ENCODE measurements around the gene TADA2B.

The TADA2B gene

DNA sequence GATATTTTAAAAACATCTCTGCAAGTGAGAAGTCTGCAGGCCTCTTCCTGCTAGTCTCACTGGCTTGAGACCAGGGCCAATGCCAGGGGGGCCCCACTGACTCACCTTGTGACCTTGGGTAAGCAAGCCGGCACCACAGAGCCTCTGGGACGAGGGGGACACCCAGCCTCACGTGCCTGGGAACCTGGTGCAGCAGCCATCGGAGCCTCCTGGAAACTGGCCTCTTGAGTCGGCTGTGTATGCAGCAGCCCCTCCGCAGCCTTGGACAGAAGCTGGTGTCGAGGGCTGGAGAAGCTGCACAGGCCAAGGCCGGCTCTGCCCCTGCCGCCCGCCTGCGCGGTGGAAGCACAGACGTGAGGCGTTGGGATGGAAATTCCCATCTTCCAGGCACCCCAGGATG, 8.7 kb downstream of the TADA2B start:
- H3K18ac ChIP-seq (ENCODE audit: low read depth in 1 of 2, low read length in 2 of 2) = no peak overlapping the region
- peaks cover 33 to 75% of the 10 kb centered on the region in 2 experiments for H3K36me3 ChIP-seq (ENCODE audit: control insufficient read depth in 1 of 2, insufficient read depth in 2 of 2, low read depth in 1 of 2, low read length in 2 of 2)
- H3K4me2 ChIP-seq (ENCODE audit: low read length, poor library complexity, severe bottlenecking) = no peak overlapping the region
- no peaks in the 10 kb centered on the region for H3K9me3 ChIP-seq (ENCODE audit: control insufficient read depth, low read length)
- H3K14ac ChIP-seq (ENCODE audit: low read length in 2 of 2) = no peak overlapping the region
- no peak overlapping the region for H2BK120ac ChIP-seq (ENCODE audit: low read depth, low read length)
- no peak overlapping the region for H2AFZ ChIP-seq (ENCODE audit: low read depth, low read length)
- H4K8ac ChIP-seq (ENCODE audit: low read length) = no peak overlapping the region
- H3K4me3 ChIP-seq (ENCODE audit: insufficient read depth in 1 of 2, low read depth in 1 of 2, low read length in 2 of 2) = no peak overlapping the region
- peaks cover 27% of the 10 kb centered on the region for H3K4me1 ChIP-seq (ENCODE audit: control insufficient read depth, insufficient read depth, low read depth, low read length)
- H3K9ac ChIP-seq (ENCODE audit: low read length) = no peak overlapping the region
- H2BK15ac ChIP-seq (ENCODE audit: low read depth, poor library complexity, severe bottlenecking) = no peak overlapping the region
- H3K79me1 ChIP-seq (replicated peaks; ENCODE audit: low read length, poor library complexity, severe bottlenecking) = peaks cover 65% of the 10 kb centered on the region
- no peak overlapping the region for H3K27ac ChIP-seq (ENCODE audit: low read length, poor library complexity, severe bottlenecking)
- no peak overlapping the region for H3K4ac ChIP-seq (ENCODE audit: low read depth in 1 of 2, low read length in 2 of 2)
- H3K23ac ChIP-seq (ENCODE audit: low read length in 2 of 2) = no peak overlapping the region
- no peak overlapping the region for H2BK5ac ChIP-seq (ENCODE audit: low read depth, low read length, poor library complexity, severe bottlenecking)
- H2BK12ac ChIP-seq (ENCODE audit: low read length in 2 of 2) = no peak overlapping the region
- WGBS = 95% methylated on average over 14 of the region's 14 CpGs
- no peak for DNase-seq
- H4K91ac ChIP-seq (ENCODE audit: low read length) = no peak overlapping the region
- no peaks in the 10 kb centered on the region for H3K27me3 ChIP-seq (ENCODE audit: control insufficient read depth in 1 of 2, insufficient read depth in 1 of 2, low read length in 2 of 2)
- H2AK5ac ChIP-seq (ENCODE audit: low read length, severe bottlenecking) = no peak overlapping the region

DNA sequence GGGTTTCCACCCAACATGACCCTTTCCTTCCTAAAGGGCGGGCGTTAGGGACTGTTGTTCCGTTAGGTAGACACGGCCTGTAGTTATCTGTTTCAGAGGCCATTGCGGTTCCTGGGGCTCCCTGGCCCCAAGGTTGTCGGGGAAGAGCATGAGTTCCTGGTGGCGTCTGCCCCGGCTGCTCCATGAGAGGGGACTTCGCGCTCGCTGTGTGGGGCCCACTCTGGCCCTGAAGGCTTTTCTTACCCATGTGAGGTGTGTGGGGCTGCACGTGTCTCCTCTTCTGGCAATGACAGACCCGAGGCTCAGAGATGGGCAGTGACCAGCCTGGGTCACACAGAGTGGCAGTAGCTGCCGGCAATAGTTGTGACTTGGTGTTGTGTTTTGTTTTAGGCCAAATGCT, 9.1 kb downstream of the TADA2B start:
- H3K9ac ChIP-seq (ENCODE audit: low read length) = peak overlapping the region; percentile 45

DNA sequence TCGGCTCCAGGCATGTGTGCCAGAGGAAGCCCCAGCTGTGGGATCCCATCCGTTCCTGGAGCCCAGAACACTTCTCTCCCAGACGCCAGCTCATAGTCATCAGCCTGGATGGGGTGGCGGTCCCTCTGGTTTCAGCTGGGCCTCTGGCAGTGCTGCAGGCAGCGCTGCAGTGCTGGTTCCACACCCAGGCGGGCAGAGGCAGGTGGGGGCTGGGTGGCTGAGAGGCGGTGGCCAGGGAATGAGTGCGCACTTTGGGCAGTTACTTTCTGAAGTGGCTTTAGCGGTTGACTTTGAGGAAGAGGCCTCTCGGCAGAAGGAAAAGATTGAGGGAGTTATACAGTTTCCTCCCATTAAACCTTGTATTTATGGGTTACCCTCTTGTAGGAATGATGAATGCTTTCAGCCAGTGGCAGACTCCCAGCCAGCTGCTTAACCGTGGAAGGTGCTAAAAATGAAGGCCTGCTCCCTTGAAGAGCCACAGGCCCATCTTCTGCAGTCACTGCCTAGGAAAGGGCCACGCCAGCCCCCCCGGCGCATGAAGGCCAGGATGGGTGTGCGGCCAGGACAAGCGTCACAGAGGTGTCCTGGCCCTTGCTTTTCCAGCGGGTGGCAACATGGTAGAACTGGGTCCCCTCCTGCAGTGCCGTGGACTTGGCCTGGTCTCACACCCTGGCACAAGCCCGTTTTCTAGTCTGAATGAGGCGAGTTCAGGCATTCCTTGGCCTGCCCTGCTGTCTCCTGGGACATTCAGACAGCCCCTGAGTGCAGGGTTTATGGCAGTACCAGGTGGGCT, 9.9 kb downstream of the TADA2B start:
- Histone ChIP-seq H4K8ac (ENCODE audit: low read length) (peak overlapping the region; percentile 30), H2BK5ac (ENCODE audit: low read depth, low read length, poor library complexity, severe bottlenecking) (no peak overlapping the region), H3K23ac (ENCODE audit: low read length in 2 of 2) (no peak overlapping the region), H3K4me3 (ENCODE audit: insufficient read depth in 1 of 2, low read depth in 1 of 2, low read length in 2 of 2) (no peak overlapping the region), H3K4me2 (ENCODE audit: low read length, poor library complexity, severe bottlenecking) (no peak overlapping the region), H2AFZ (ENCODE audit: low read depth, low read length) (no peak overlapping the region), H3K4me1 (ENCODE audit: control insufficient read depth, insufficient read depth, low read depth, low read length) (peaks cover 20% of the 10 kb centered on the region), H3K14ac (ENCODE audit: low read length in 2 of 2) (no peak overlapping the region), H3K18ac (ENCODE audit: low read depth in 1 of 2, low read length in 2 of 2) (no peak overlapping the region), H2BK120ac (ENCODE audit: low read depth, low read length) (no peak overlapping the region), H3K27me3 (ENCODE audit: control insufficient read depth in 1 of 2, insufficient read depth in 1 of 2, low read length in 2 of 2) (no peaks in the 10 kb centered on the region), H3K27ac (ENCODE audit: low read length, poor library complexity, severe bottlenecking) (no peak overlapping the region), H2AK5ac (ENCODE audit: low read length, severe bottlenecking) (no peak overlapping the region), H3K36me3 (ENCODE audit: control insufficient read depth in 1 of 2, insufficient read depth in 2 of 2, low read depth in 1 of 2, low read length in 2 of 2) (peaks cover 39 to 66% of the 10 kb centered on the region in 2 experiments), H3K9ac (ENCODE audit: low read length) (peak overlapping the region; percentile 45), H2BK15ac (ENCODE audit: low read depth, poor library complexity, severe bottlenecking) (peak overlapping the region; percentile 44), H3K9me3 (ENCODE audit: control insufficient read depth, low read length) (no peaks in the 10 kb centered on the region), H3K4ac (ENCODE audit: low read depth in 1 of 2, low read length in 2 of 2) (no peak overlapping the region), H4K91ac (ENCODE audit: low read length) (peak overlapping the region; percentile 18), H2BK12ac (ENCODE audit: low read length in 2 of 2) (no peak overlapping the region), H3K79me1 (replicated peaks; ENCODE audit: low read length, poor library complexity, severe bottlenecking) (peaks cover 60% of the 10 kb centered on the region)
- WGBS = 87% methylated on average over 18 of the region's 20 CpGs
- peak; percentile 32 for DNase-seq

More for the DNA sequence above, 9.1 kb downstream of the TADA2B start:
- no peak overlapping the region for H3K23ac ChIP-seq (ENCODE audit: low read length in 2 of 2)
- no peak overlapping the region for H2BK5ac ChIP-seq (ENCODE audit: low read depth, low read length, poor library complexity, severe bottlenecking)
- H3K14ac ChIP-seq (ENCODE audit: low read length in 2 of 2) = no peak overlapping the region
- WGBS = 94% methylated on average over 14 of the region's 14 CpGs
- no peak overlapping the region for H4K91ac ChIP-seq (ENCODE audit: low read length)
- peaks cover 35 to 71% of the 10 kb centered on the region in 2 experiments for H3K36me3 ChIP-seq (ENCODE audit: control insufficient read depth in 1 of 2, insufficient read depth in 2 of 2, low read depth in 1 of 2, low read length in 2 of 2)
- no peak overlapping the region for H4K8ac ChIP-seq (ENCODE audit: low read length)
- H2AFZ ChIP-seq (ENCODE audit: low read depth, low read length) = no peak overlapping the region
- no peak overlapping the region for H2BK120ac ChIP-seq (ENCODE audit: low read depth, low read length)
- DNase-seq = no peak
- no peaks in the 10 kb centered on the region for H3K9me3 ChIP-seq (ENCODE audit: control insufficient read depth, low read length)
- no peak overlapping the region for H2AK5ac ChIP-seq (ENCODE audit: low read length, severe bottlenecking)
- H3K4me1 ChIP-seq (ENCODE audit: control insufficient read depth, insufficient read depth, low read depth, low read length) = peaks cover 25% of the 10 kb centered on the region
- H3K79me1 ChIP-seq (replicated peaks; ENCODE audit: low read length, poor library complexity, severe bottlenecking) = peaks cover 65% of the 10 kb centered on the region
- no peak overlapping the region for H3K18ac ChIP-seq (ENCODE audit: low read depth in 1 of 2, low read length in 2 of 2)
- H3K27me3 ChIP-seq (ENCODE audit: control insufficient read depth in 1 of 2, insufficient read depth in 1 of 2, low read length in 2 of 2) = no peaks in the 10 kb centered on the region
- no peak overlapping the region for H3K27ac ChIP-seq (ENCODE audit: low read length, poor library complexity, severe bottlenecking)
- H3K4me2 ChIP-seq (ENCODE audit: low read length, poor library complexity, severe bottlenecking) = no peak overlapping the region
- no peak overlapping the region for H3K4me3 ChIP-seq (ENCODE audit: insufficient read depth in 1 of 2, low read depth in 1 of 2, low read length in 2 of 2)
- H2BK15ac ChIP-seq (ENCODE audit: low read depth, poor library complexity, severe bottlenecking) = no peak overlapping the region
- H2BK12ac ChIP-seq (ENCODE audit: low read length in 2 of 2) = peak overlapping the region in 1 of 2 experiments; percentile 49
- no peak overlapping the region for H3K4ac ChIP-seq (ENCODE audit: low read depth in 1 of 2, low read length in 2 of 2)

DNA sequence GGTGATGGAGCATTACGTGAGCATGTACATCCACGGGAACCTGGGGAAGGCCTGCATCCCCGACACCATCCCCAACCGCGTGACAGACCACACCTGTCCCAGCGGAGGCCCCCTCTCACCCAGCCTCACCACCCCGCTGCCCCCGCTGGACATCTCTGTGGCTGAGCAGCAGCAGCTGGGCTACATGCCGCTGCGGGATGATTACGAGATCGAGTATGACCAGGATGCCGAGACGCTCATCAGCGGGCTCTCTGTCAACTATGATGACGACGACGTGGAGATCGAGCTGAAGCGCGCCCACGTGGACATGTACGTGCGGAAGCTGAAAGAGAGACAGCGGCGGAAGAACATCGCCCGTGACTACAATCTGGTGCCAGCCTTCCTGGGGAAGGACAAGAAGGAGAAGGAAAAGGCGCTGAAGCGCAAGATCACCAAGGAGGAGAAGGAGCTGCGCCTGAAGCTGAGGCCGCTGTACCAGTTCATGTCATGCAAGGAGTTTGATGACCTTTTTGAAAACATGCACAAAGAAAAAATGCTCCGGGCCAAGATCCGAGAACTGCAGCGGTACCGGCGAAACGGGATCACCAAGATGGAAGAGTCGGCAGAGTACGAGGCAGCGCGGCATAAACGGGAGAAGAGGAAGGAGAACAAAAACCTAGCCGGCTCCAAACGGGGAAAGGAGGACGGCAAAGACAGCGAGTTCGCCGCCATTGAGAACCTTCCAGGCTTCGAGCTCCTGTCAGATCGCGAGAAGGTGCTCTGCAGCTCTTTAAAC, 11.1 kb downstream of the TADA2B start:
- Histone ChIP-seq H3K18ac (ENCODE audit: low read depth in 1 of 2, low read length in 2 of 2) (no peak overlapping the region), H2BK120ac (ENCODE audit: low read depth, low read length) (no peak overlapping the region), H3K9ac (ENCODE audit: low read length) (no peak overlapping the region), H2AFZ (ENCODE audit: low read depth, low read length) (no peak overlapping the region), H3K4me3 (ENCODE audit: insufficient read depth in 1 of 2, low read depth in 1 of 2, low read length in 2 of 2) (no peak overlapping the region), H3K79me1 (replicated peaks; ENCODE audit: low read length, poor library complexity, severe bottlenecking) (peaks cover 55% of the 10 kb centered on the region), H3K36me3 (ENCODE audit: control insufficient read depth in 1 of 2, insufficient read depth in 2 of 2, low read depth in 1 of 2, low read length in 2 of 2) (peaks cover 50 to 65% of the 10 kb centered on the region in 2 experiments), H2BK5ac (ENCODE audit: low read depth, low read length, poor library complexity, severe bottlenecking) (no peak overlapping the region), H2BK12ac (ENCODE audit: low read length in 2 of 2) (no peak overlapping the region), H4K8ac (ENCODE audit: low read length) (no peak overlapping the region), H3K27me3 (ENCODE audit: control insufficient read depth in 1 of 2, insufficient read depth in 1 of 2, low read length in 2 of 2) (no peaks in the 10 kb centered on the region), H3K27ac (ENCODE audit: low read length, poor library complexity, severe bottlenecking) (no peak overlapping the region), H3K9me3 (ENCODE audit: control insufficient read depth, low read length) (no peaks in the 10 kb centered on the region), H2AK5ac (ENCODE audit: low read length, severe bottlenecking) (no peak overlapping the region), H3K4me2 (ENCODE audit: low read length, poor library complexity, severe bottlenecking) (no peak overlapping the region), H4K91ac (ENCODE audit: low read length) (no peak overlapping the region), H3K4ac (ENCODE audit: low read depth in 1 of 2, low read length in 2 of 2) (no peak overlapping the region), H2BK15ac (ENCODE audit: low read depth, poor library complexity, severe bottlenecking) (no peak overlapping the region), H3K14ac (ENCODE audit: low read length in 2 of 2) (no peak overlapping the region), H3K23ac (ENCODE audit: low read length in 2 of 2) (no peak overlapping the region), H3K4me1 (ENCODE audit: control insufficient read depth, insufficient read depth, low read depth, low read length) (peaks cover 19% of the 10 kb centered on the region)
- 97% methylated on average over 52 of the region's 52 CpGs for WGBS
- DNase-seq = no peak
